Measurements from ENCODE around the gene OXCT2. TPM values are rescaled to one million over a fixed set of nuclear protein-coding genes. Genes with fewer than 3 reads are reported as not detected.

The OXCT2 gene
- polyA plus RNA-seq, 2 of the 4 experiments (the other 2 are of a cell fraction) = 0.21 to 0.23 TPM

- peak; percentile 67 for TF ChIP-seq CTCF (IDR thresholded peaks at IDR 0.05)
- no peak for TF ChIP-seq CBX8 (IDR thresholded peaks at IDR 0.05)
- TF ChIP-seq BCL3 (IDR thresholded peaks at IDR 0.05) = no peak
- TF ChIP-seq FOXS1 (CRISPR knock-in tag; IDR thresholded peaks at IDR 0.05) = no peak
- no peak for TF ChIP-seq HDAC2 (IDR thresholded peaks at IDR 0.05)
- no peak for TF ChIP-seq NPAS2 (CRISPR knock-in tag; IDR thresholded peaks at IDR 0.05; ENCODE audit: borderline replicate concordance)
- TF ChIP-seq JUNB (IDR thresholded peaks at IDR 0.05) = no peak
- TF ChIP-seq ELK1 (IDR thresholded peaks at IDR 0.05; ENCODE audit: low read depth, low read length) = no peak
- no peak for TF ChIP-seq NFE2L2 (conservative IDR thresholded peaks at IDR 0.05; ENCODE audit: low read length)
- TF ChIP-seq MAFK (IDR thresholded peaks at IDR 0.05; ENCODE audit: partially characterized antibody) = peak; percentile 11
- TF ChIP-seq HOXB5 (CRISPR knock-in tag; IDR thresholded peaks at IDR 0.05) = no peak
- TF ChIP-seq JUN (IDR thresholded peaks at IDR 0.05) = no peak
- TF ChIP-seq MYC (IDR thresholded peaks at IDR 0.05; ENCODE audit: borderline replicate concordance, low read length) = no peak
- no peak for TF ChIP-seq RARB (CRISPR knock-in tag; IDR thresholded peaks at IDR 0.05)
- TF ChIP-seq, protein P1, sequence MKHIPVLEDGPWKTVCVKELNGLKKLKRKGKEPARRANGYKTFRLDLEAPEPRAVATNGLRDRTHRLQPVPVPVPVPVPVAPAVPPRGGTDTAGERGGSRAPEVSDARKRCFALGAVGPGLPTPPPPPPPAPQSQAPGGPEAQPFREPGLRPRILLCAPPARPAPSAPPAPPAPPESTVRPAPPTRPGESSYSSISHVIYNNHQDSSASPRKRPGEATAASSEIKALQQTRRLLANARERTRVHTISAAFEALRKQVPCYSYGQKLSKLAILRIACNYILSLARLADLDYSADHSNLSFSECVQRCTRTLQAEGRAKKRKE (CRISPR knock-in tag; IDR thresholded peaks at IDR 0.05; ENCODE audit: low read depth) = no peak
These were observed 50.8 kb downstream of the OXCT2 start (continued) for GRCh38 chr1:39720094-39720999.

Small RNA genes within 50 kb of the gene (small RNA-seq; reads per million reads assigned to genes)
- gene AL033527.1 (0 reads per million in 6 experiments), gene RNU7-121P (0 reads per million in 6 experiments)

Other genes with a start within 250 kb of the OXCT2 start
- 55.1 and 75.3 TPM in 2 replicates for gene PABPC4, start 194.6 kb downstream of the OXCT2 start, polyA plus RNA-seq (2011; rRNA removed)
- gene PABPC4, start 194.6 kb downstream of the OXCT2 start, polyA plus RNA-seq (2017; fragmentation: RNase III; extraction: RNeasy Plus Mini Kit Qiagen cat#74134 plus additional on column Dnase treatment) = 131 to 138 TPM (median 131 TPM) in 3 replicates
- 2.2 and 2.9 TPM in 2 replicates for gene HEYL, start 131.7 kb downstream of the OXCT2 start, polyA plus RNA-seq (2011; rRNA removed)
- 2.0 to 2.3 TPM (median 2.2 TPM) in 3 replicates for gene HEYL, start 131.7 kb downstream of the OXCT2 start, polyA plus RNA-seq (2017; fragmentation: RNase III; extraction: RNeasy Plus Mini Kit Qiagen cat#74134 plus additional on column Dnase treatment)
- gene NT5C1A, start 99.2 kb downstream of the OXCT2 start, polyA plus RNA-seq (2011; rRNA removed) = not detected in 2 replicates
- gene NT5C1A, start 99.2 kb downstream of the OXCT2 start, polyA plus RNA-seq (2017; fragmentation: RNase III; extraction: RNeasy Plus Mini Kit Qiagen cat#74134 plus additional on column Dnase treatment) = not detected in 3 replicates
- gene HPCAL4, start 79.9 kb downstream of the OXCT2 start, polyA plus RNA-seq (2011; rRNA removed) = 0.09 TPM in 2 replicates
- 0.08 to 0.14 TPM (median 0.09 TPM) in 3 replicates for gene HPCAL4, start 79.9 kb downstream of the OXCT2 start, polyA plus RNA-seq (2017; fragmentation: RNase III; extraction: RNeasy Plus Mini Kit Qiagen cat#74134 plus additional on column Dnase treatment)
- gene PPIE, start 32.5 kb downstream of the OXCT2 start, polyA plus RNA-seq (2011; rRNA removed) = 66.1 and 75.6 TPM in 2 replicates
- gene PPIE, start 32.5 kb downstream of the OXCT2 start, polyA plus RNA-seq (2017; fragmentation: RNase III; extraction: RNeasy Plus Mini Kit Qiagen cat#74134 plus additional on column Dnase treatment) = 45.7 to 46.7 TPM (median 46.6 TPM) in 3 replicates
- 3.1 and 3.4 TPM in 2 replicates for gene BMP8B, start 17.5 kb upstream of the OXCT2 start, polyA plus RNA-seq (2011; rRNA removed)
- 2.3 to 2.7 TPM (median 2.5 TPM) in 3 replicates for gene BMP8B, start 17.5 kb upstream of the OXCT2 start, polyA plus RNA-seq (2017; fragmentation: RNase III; extraction: RNeasy Plus Mini Kit Qiagen cat#74134 plus additional on column Dnase treatment)
- 22.8 and 25.3 TPM in 2 replicates for gene TRIT1, start 112.2 kb upstream of the OXCT2 start, polyA plus RNA-seq (2011; rRNA removed)
- 13.6 to 15.0 TPM (median 13.9 TPM) in 3 replicates for gene TRIT1, start 112.2 kb upstream of the OXCT2 start, polyA plus RNA-seq (2017; fragmentation: RNase III; extraction: RNeasy Plus Mini Kit Qiagen cat#74134 plus additional on column Dnase treatment)
- gene MYCL, start 130.6 kb upstream of the OXCT2 start, polyA plus RNA-seq (2011; rRNA removed) = 1.3 and 1.5 TPM in 2 replicates
- 0.62 to 0.68 TPM (median 0.67 TPM) in 3 replicates for gene MYCL, start 130.6 kb upstream of the OXCT2 start, polyA plus RNA-seq (2017; fragmentation: RNase III; extraction: RNeasy Plus Mini Kit Qiagen cat#74134 plus additional on column Dnase treatment)
- 3.1 and 3.9 TPM in 2 replicates for gene MFSD2A, start 183.8 kb upstream of the OXCT2 start, polyA plus RNA-seq (2011; rRNA removed)
- 2.8 to 3.0 TPM (median 2.9 TPM) in 3 replicates for gene MFSD2A, start 183.8 kb upstream of the OXCT2 start, polyA plus RNA-seq (2017; fragmentation: RNase III; extraction: RNeasy Plus Mini Kit Qiagen cat#74134 plus additional on column Dnase treatment)